MCF 10A (cell line): ENCODE results near the gene MT1E. TPM values are rescaled to one million over a fixed set of nuclear protein-coding genes. Genes with fewer than 3 reads are reported as not detected.

Experiments used
- BruUV-seq: library from RNA; stranded (reverse); fragments of 400-500 nt; replicated peaks from 2 replicates; lab custom pipeline; 2021; lab: Mats Ljungman, UMichigan
- CTCF ChIA-PET: fragments of 300-600 bp; sonication (Branson Sonifier 250); formaldehyde crosslinking; extraction: SDS; loops from one replicate; lab custom pipeline; 2021; ENCODE audit warnings: antibody characterized with exemption, inconsistent platforms; lab: Yijun Ruan, JAX
- POLR2A ChIA-PET: fragments of 300-600, 350-650 bp; sonication (Branson Sonifier 250); formaldehyde crosslinking; extraction: SDS; loops from one replicate; lab custom pipeline; 2020; ENCODE audit warnings: antibody characterized with exemption, inconsistent platforms; lab: Yijun Ruan, JAX
- DNase-seq: peaks from one replicate; pipeline ENCODE4 v3.0.0-alpha.2; 2018; ENCODE audit not compliant: unreplicated experiment
- H3K27ac Mint-ChIP-seq: one replicate; pipeline ENCODE4 v1.8.0; 2022; ENCODE audit warnings: mild to moderate bottlenecking, low read depth, mixed read lengths; ENCODE audit not compliant: unreplicated experiment
- H3K27me3 Mint-ChIP-seq: one replicate; pipeline ENCODE4 v1.8.0; 2022; ENCODE audit warnings: mixed read lengths; ENCODE audit not compliant: insufficient read depth, unreplicated experiment
- H3K36me3 Mint-ChIP-seq: one replicate; pipeline ENCODE4 v1.8.0; 2022; ENCODE audit warnings: mild to moderate bottlenecking, moderate library complexity, mixed read lengths; ENCODE audit not compliant: insufficient read depth, unreplicated experiment
- H3K4me1 Mint-ChIP-seq: one replicate; pipeline ENCODE4 v1.8.0; 2022; ENCODE audit warnings: mixed read lengths; ENCODE audit not compliant: insufficient read depth, unreplicated experiment
- H3K4me3 Mint-ChIP-seq: one replicate; pipeline ENCODE4 v1.8.0; 2022; ENCODE audit warnings: mild to moderate bottlenecking, moderate library complexity, mixed read lengths; ENCODE audit not compliant: unreplicated experiment
- H3K9me3 Mint-ChIP-seq: one replicate; pipeline ENCODE4 v1.8.0; 2022; ENCODE audit warnings: mixed read lengths; ENCODE audit not compliant: unreplicated experiment
- CTCF ChIP-seq: fragments of 200-600 bp; IDR thresholded peaks from one replicate; pipeline ENCODE4 v1.8.0; 2022; ENCODE audit warnings: antibody characterized with exemption, mild to moderate bottlenecking; ENCODE audit not compliant: unreplicated experiment
- intact Hi-C: fragments of 100-400 bp; cut with micrococcal nuclease; formaldehyde crosslinking; loops from 2 replicates; pipeline ENCODE4 v1.14.1; 2022
- total RNA-seq: library from RNA; stranded (reverse); gene quantifications from 2 replicates; pipeline ENCODE4 v1.2.3, GENCODE V29; 2022

The MT1E gene
- total RNA-seq, 1 experiment from 2014 or later, result 934 TPM

- peaks cover 9% of the 10 kb centered on the region for H3K9me3 Mint-ChIP-seq
- H3K36me3 Mint-ChIP-seq, result no peaks in the 10 kb centered on the region
- H3K4me3 Mint-ChIP-seq, result no peak overlapping the region
- TF ChIP-seq CTCF, result no peak
- no peak for DNase-seq
- no peaks in the 10 kb centered on the region for H3K27me3 Mint-ChIP-seq
- ChIA-PET POLR2A (interaction anchor here (0.6 to 1.8 kb wide), 9 partner anchors 9 to 150 kb away, joined by 3 to 8 read pairs (median 4); partner anchors contain the start of genes MT1E, NUDT21 and OGFOD1), CTCF (interaction anchor here (0.5 to 7.2 kb wide), 24 partner anchors 10 to 269 kb away, joined by 3 to 105 read pairs (median 6); partner anchors contain the start of gene BBS2)
- H3K4me1 Mint-ChIP-seq, result peaks cover 22% of the 10 kb centered on the region
- H3K27ac Mint-ChIP-seq, result no peak overlapping the region
- intact Hi-C loops, result no loop called here
- no TSS peak for BruUV-seq
Observed at GRCh38 chr16:56601325-56601724, 24.3 kb upstream of the MT1E start.

GRCh38 chr16:56603589-56603988 is 22.0 kb upstream of the MT1E start:
- ChIA-PET CTCF (interaction anchor here (0.6 to 7.2 kb wide), 21 partner anchors 9 to 1227 kb away, joined by 3 to 105 read pairs (median 6); partner anchors contain the start of genes MT1E and MT1X), POLR2A (interaction anchor here (0.6 to 15.3 kb wide), 8 partner anchors 9 to 99 kb away, joined by 3 to 1404 read pairs (median 6); partner anchors contain the start of genes BBS2, MT1E and MT1X)
- intact Hi-C loops, result no loop called here
- no TSS peak for BruUV-seq
- no peaks in the 10 kb centered on the region for H3K36me3 Mint-ChIP-seq
- H3K27ac Mint-ChIP-seq, result peak overlapping the region; percentile 63
- peak; percentile 39 for TF ChIP-seq CTCF
- H3K9me3 Mint-ChIP-seq, result no peaks in the 10 kb centered on the region
- H3K4me1 Mint-ChIP-seq, result peaks cover 40% of the 10 kb centered on the region
- no peaks in the 10 kb centered on the region for H3K27me3 Mint-ChIP-seq
- no peak overlapping the region for H3K4me3 Mint-ChIP-seq
- peak; percentile 59 for DNase-seq

- H3K36me3 Mint-ChIP-seq, result peaks cover 7% of the 10 kb centered on the region
- peaks cover 41% of the 10 kb centered on the region for H3K4me1 Mint-ChIP-seq
- ChIA-PET POLR2A (interaction anchor here (0.6 to 15.3 kb wide), 11 partner anchors 10 to 204 kb away, joined by 3 to 1404 read pairs (median 23); partner anchors contain the start of genes BBS2, MT1B, MT1E and MT1X), CTCF (interaction anchor here (0.6 to 7.2 kb wide), 14 partner anchors 20 to 313 kb away, joined by 3 to 105 read pairs (median 6); partner anchors contain the start of genes MT1E and MT1X)
- intact Hi-C loops, result loop anchor here (5.0 kb wide), 1 partner anchor 37 kb away; no protein-coding TSS in a partner anchor
- BruUV-seq, result no TSS peak
- H3K4me3 Mint-ChIP-seq, result no peak overlapping the region
- peak overlapping the region; percentile 99 for H3K27ac Mint-ChIP-seq
- no peak for DNase-seq
- no peak for TF ChIP-seq CTCF
- H3K27me3 Mint-ChIP-seq, result no peaks in the 10 kb centered on the region
- no peaks in the 10 kb centered on the region for H3K9me3 Mint-ChIP-seq
Observed at GRCh38 chr16:56604966-56605365, 20.6 kb upstream of the MT1E start.

- Mint-ChIP-seq H3K27me3 (no peaks in the 10 kb centered on the region), H3K36me3 (peaks cover 7% of the 10 kb centered on the region), H3K4me3 (peak overlapping the region; percentile 93), H3K27ac (peak overlapping the region; percentile 99), H3K4me1 (peaks cover 41% of the 10 kb centered on the region), H3K9me3 (no peaks in the 10 kb centered on the region)
- no peak for DNase-seq
- ChIA-PET POLR2A (interaction anchor here (0.6 to 15.3 kb wide), 14 partner anchors 9 to 154 kb away, joined by 3 to 1404 read pairs (median 10); partner anchors contain the start of genes BBS2, MT1B, MT1E and MT1X), CTCF (interaction anchor here (0.6 to 7.2 kb wide), 14 partner anchors 14 to 104 kb away, joined by 3 to 105 read pairs (median 6); partner anchors contain the start of genes MT1E and MT1X)
- BruUV-seq, result no TSS peak
- intact Hi-C loops, result loop anchor here (5.0 kb wide), 1 partner anchor 37 kb away; no protein-coding TSS in a partner anchor
- no peak for TF ChIP-seq CTCF
Observed at GRCh38 chr16:56605475-56605874, 20.1 kb upstream of the MT1E start.
